Measurements from ENCODE around the gene ART4. TPM values are rescaled to one million over a fixed set of nuclear protein-coding genes. Genes with fewer than 3 reads are reported as not detected.

Gene ART4
- total and polyA plus RNA-seq, 2 donors (not counting 3 experiments of a cell fraction or from before 2014, with no cell fraction given): 12.5 to 54.7 TPM

DNA sequence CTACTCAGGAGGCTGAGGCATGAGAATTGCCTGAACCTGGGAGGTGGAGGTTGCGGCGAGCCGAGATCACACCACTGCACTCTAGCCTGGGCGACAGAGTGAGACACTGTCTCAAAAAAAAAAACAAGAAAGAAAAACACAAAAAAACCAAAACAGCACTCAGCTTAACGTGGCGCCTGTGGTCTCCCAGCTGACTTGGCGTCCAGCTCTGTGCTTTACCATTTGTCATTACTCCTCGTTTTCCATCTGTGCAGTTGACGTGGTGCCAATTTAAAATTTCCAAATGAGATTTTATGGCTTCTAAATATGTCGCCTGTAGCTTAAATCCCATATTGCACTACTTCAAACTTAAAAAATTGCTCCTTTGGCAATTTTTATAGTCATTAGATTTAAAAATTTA, 40.4 kb upstream of the ART4 start:
- dilution Hi-C loops (cut with MboI; ENCODE audit: extremely low pct_ligation_motif_present, low sequenced_read_pairs): no loop called here

More for the DNA sequence above, 40.4 kb upstream of the ART4 start:
- H3K9me1 ChIP-seq (replicated peaks; ENCODE audit: control insufficient read depth, extremely low read depth, insufficient read depth, low read length): no peaks in the 10 kb centered on the region
- H4K20me1 ChIP-seq (replicated peaks; ENCODE audit: control insufficient read depth, extremely low read depth, insufficient read depth, low read length): no peaks in the 10 kb centered on the region
- no peak overlapping the region for H3K27ac ChIP-seq (ENCODE audit: insufficient read depth, low read depth, low read length)
- no peak for TF ChIP-seq POLR2AphosphoS5 (IDR thresholded peaks at IDR 0.05; ENCODE audit: insufficient read depth, low read depth, low read length)
- no peak for TF ChIP-seq FOS (IDR thresholded peaks at IDR 0.05; ENCODE audit: borderline replicate concordance, insufficient read depth, low read length)
- TF ChIP-seq, protein P1, sequence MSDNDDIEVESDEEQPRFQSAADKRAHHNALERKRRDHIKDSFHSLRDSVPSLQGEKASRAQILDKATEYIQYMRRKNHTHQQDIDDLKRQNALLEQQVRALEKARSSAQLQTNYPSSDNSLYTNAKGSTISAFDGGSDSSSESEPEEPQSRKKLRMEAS (IDR thresholded peaks at IDR 0.05; ENCODE audit: insufficient read depth, insufficient read length): no peak
- no peak for TF ChIP-seq MYC (IDR thresholded peaks at IDR 0.05; ENCODE audit: low read depth, low read length)
- TF ChIP-seq, protein P2, sequence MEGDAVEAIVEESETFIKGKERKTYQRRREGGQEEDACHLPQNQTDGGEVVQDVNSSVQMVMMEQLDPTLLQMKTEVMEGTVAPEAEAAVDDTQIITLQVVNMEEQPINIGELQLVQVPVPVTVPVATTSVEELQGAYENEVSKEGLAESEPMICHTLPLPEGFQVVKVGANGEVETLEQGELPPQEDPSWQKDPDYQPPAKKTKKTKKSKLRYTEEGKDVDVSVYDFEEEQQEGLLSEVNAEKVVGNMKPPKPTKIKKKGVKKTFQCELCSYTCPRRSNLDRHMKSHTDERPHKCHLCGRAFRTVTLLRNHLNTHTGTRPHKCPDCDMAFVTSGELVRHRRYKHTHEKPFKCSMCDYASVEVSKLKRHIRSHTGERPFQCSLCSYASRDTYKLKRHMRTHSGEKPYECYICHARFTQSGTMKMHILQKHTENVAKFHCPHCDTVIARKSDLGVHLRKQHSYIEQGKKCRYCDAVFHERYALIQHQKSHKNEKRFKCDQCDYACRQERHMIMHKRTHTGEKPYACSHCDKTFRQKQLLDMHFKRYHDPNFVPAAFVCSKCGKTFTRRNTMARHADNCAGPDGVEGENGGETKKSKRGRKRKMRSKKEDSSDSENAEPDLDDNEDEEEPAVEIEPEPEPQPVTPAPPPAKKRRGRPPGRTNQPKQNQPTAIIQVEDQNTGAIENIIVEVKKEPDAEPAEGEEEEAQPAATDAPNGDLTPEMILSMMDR (IDR thresholded peaks at IDR 0.05; ENCODE audit: extremely low read depth in 1 of 2, insufficient read depth in 1 of 2, low read depth in 1 of 2, low read length in 2 of 2): no peak
- no peak for TF ChIP-seq POLR2A (IDR thresholded peaks at IDR 0.05; ENCODE audit: low read depth, low read length)
- TF ChIP-seq EZH2 (IDR thresholded peaks at IDR 0.05; ENCODE audit: borderline replicate concordance, low read depth, low read length, severe bottlenecking): no peak
- no peak for TF ChIP-seq GATA2 (IDR thresholded peaks at IDR 0.05; ENCODE audit: insufficient read depth, insufficient read length, low read depth, low read length)
- no peak for TF ChIP-seq JUN (IDR thresholded peaks at IDR 0.05; ENCODE audit: borderline replicate concordance, insufficient read depth, insufficient read length, low read depth)
- H2AFZ ChIP-seq (ENCODE audit: low read depth, low read length): no peak overlapping the region
- POLR2A ChIA-PET: no interaction called here
- no peaks in the 10 kb centered on the region for H3K9me3 ChIP-seq (replicated peaks; ENCODE audit: control insufficient read depth, insufficient read depth, low read length)
- CTCF ChIA-PET: interaction anchor here (0.8 to 2.7 kb wide), 5 partner anchors 10 to 112 kb away, joined by 4 to 11 read pairs (median 5); no protein-coding TSS in a partner anchor
- peaks cover 38% of the 10 kb centered on the region for H3K4me1 ChIP-seq (ENCODE audit: control insufficient read depth, extremely low read depth, insufficient read depth, low read length)
- H3K36me3 ChIP-seq (ENCODE audit: control insufficient read depth in 2 of 2, extremely low read depth in 1 of 2, insufficient read depth in 2 of 2, low read length in 2 of 2): peaks cover 0 to 2% of the 10 kb centered on the region in 2 experiments
- no peaks in the 10 kb centered on the region for H3K79me2 ChIP-seq (ENCODE audit: control insufficient read depth, insufficient read depth, low read length)
- H3K4me2 ChIP-seq (ENCODE audit: insufficient read depth, low read length): peak overlapping the region; percentile 87
- FAIRE-seq: no peak
- no peak for DNase-seq (ENCODE audit: low read depth, low spot score)
- intact Hi-C loops (cut with micrococcal nuclease): loop anchor here (1.0 to 2.0 kb wide), 3 partner anchors 9 to 69 kb away; no protein-coding TSS in a partner anchor
- H3K9ac ChIP-seq (replicated peaks; ENCODE audit: extremely low read depth, insufficient read depth, low read length): peak overlapping the region; percentile 66
- peak overlapping the region in 1 of 3 experiments; percentile 62 for H3K4me3 ChIP-seq (replicated peaks in 1 of 3; ENCODE audit: insufficient read depth in 1 of 3, low read depth in 1 of 3, low read length in 3 of 3)
- no TSS peak for BruUV-seq (replicated peaks)
- H3K27me3 ChIP-seq (ENCODE audit: control insufficient read depth in 2 of 2, insufficient read depth in 2 of 2, low read length in 2 of 2): no peaks in the 10 kb centered on the region
